Activated naive CD8-positive, alpha-beta T cell treated with anti-CD3 and anti-CD28 coated beads for 36 hours (primary cell): ENCODE results near the gene IL1R2. TPM values are rescaled to one million over a fixed set of nuclear protein-coding genes. Genes with fewer than 3 reads are reported as not detected.

ENCODE experiments used
- DNase-seq: peaks from one replicate; pipeline ENCODE4 v3.0.0; 2021
- H3K27ac Mint-ChIP-seq: one replicate; pipeline ENCODE4 v1.8.0; 2022; ENCODE audit warnings: mild to moderate bottlenecking, moderate library complexity, mixed read lengths
- H3K27me3 Mint-ChIP-seq: one replicate; pipeline ENCODE4 v1.8.0; 2022; ENCODE audit warnings: mild to moderate bottlenecking, mixed read lengths
- H3K36me3 Mint-ChIP-seq: one replicate; pipeline ENCODE4 v1.8.0; 2021; ENCODE audit warnings: mild to moderate bottlenecking, mixed read lengths
- H3K4me1 Mint-ChIP-seq: one replicate; pipeline ENCODE4 v1.8.0; 2021; ENCODE audit warnings: mixed read lengths
- H3K4me3 Mint-ChIP-seq: one replicate; pipeline ENCODE4 v1.8.0; 2022; ENCODE audit warnings: mild to moderate bottlenecking, moderate library complexity, mixed read lengths
- H3K9me3 Mint-ChIP-seq: one replicate; pipeline ENCODE4 v1.8.0; 2022; ENCODE audit warnings: mixed read lengths
- total RNA-seq, 2 experiments: library from RNA; stranded (reverse); gene quantifications; one replicate each; pipeline ENCODE4 v1.2.3, GENCODE V29; 2021

IL1R2 gene
- total RNA-seq, 2 experiments from 2014 or later: 0.21 to 0.28 TPM

- Mint-ChIP-seq H3K36me3 (no peaks in the 10 kb centered on the region), H3K27me3 (peaks cover 31% of the 10 kb centered on the region), H3K9me3 (no peaks in the 10 kb centered on the region), H3K4me3 (no peak overlapping the region), H3K27ac (no peak overlapping the region), H3K4me1 (peaks cover 13% of the 10 kb centered on the region)
- no peak for DNase-seq
These were observed 54.6 kb downstream of the IL1R2 start for GRCh38 chr2:102046135-102046986.

- peaks cover 5% of the 10 kb centered on the region for H3K4me1 Mint-ChIP-seq
- H3K4me3 Mint-ChIP-seq: no peak overlapping the region
- no peaks in the 10 kb centered on the region for H3K36me3 Mint-ChIP-seq
- H3K27me3 Mint-ChIP-seq: peaks cover 26% of the 10 kb centered on the region
- H3K27ac Mint-ChIP-seq: no peak overlapping the region
- DNase-seq: no peak
- H3K9me3 Mint-ChIP-seq: no peaks in the 10 kb centered on the region
These were observed 56.7 kb downstream of the IL1R2 start for GRCh38 chr2:102048465-102048864.

GRCh38 chr2:102049756-102050443 is 58.1 kb downstream of the IL1R2 start:
- Mint-ChIP-seq H3K9me3 (no peaks in the 10 kb centered on the region), H3K36me3 (no peaks in the 10 kb centered on the region), H3K4me1 (no peaks in the 10 kb centered on the region), H3K27me3 (peaks cover 23% of the 10 kb centered on the region), H3K4me3 (no peak overlapping the region), H3K27ac (no peak overlapping the region)
- no peak for DNase-seq

- no peaks in the 10 kb centered on the region for H3K4me1 Mint-ChIP-seq
- no peaks in the 10 kb centered on the region for H3K9me3 Mint-ChIP-seq
- H3K27ac Mint-ChIP-seq: no peak overlapping the region
- DNase-seq: no peak
- H3K27me3 Mint-ChIP-seq: peaks cover 17% of the 10 kb centered on the region
- H3K36me3 Mint-ChIP-seq: no peaks in the 10 kb centered on the region
- H3K4me3 Mint-ChIP-seq: no peak overlapping the region
These were observed 59.2 kb downstream of the IL1R2 start for GRCh38 chr2:102050854-102051391.

- Mint-ChIP-seq H3K27ac (no peak overlapping the region), H3K9me3 (no peaks in the 10 kb centered on the region)
- no peak for DNase-seq
These were observed 60.0 kb downstream of the IL1R2 start for GRCh38 chr2:102051692-102052277.

GRCh38 chr2:102052365-102052764 is 60.6 kb downstream of the IL1R2 start:
- DNase-seq: no peak
- H3K4me1 Mint-ChIP-seq: no peaks in the 10 kb centered on the region
- H3K9me3 Mint-ChIP-seq: no peaks in the 10 kb centered on the region

More at GRCh38 chr2:102051692-102052277, 60.0 kb downstream of the IL1R2 start:
- Mint-ChIP-seq H3K36me3 (no peaks in the 10 kb centered on the region), H3K27me3 (peaks cover 10% of the 10 kb centered on the region), H3K4me1 (no peaks in the 10 kb centered on the region), H3K4me3 (no peak overlapping the region)

GRCh38 chr2:102053096-102053495 is 61.3 kb downstream of the IL1R2 start:
- H3K36me3 Mint-ChIP-seq: no peaks in the 10 kb centered on the region
- no peaks in the 10 kb centered on the region for H3K9me3 Mint-ChIP-seq
- H3K4me1 Mint-ChIP-seq: peaks cover 4% of the 10 kb centered on the region
- no peak overlapping the region for H3K27ac Mint-ChIP-seq
- no peaks in the 10 kb centered on the region for H3K27me3 Mint-ChIP-seq
- no peak for DNase-seq
- H3K4me3 Mint-ChIP-seq: no peak overlapping the region

More at GRCh38 chr2:102052365-102052764, 60.6 kb downstream of the IL1R2 start:
- no peaks in the 10 kb centered on the region for H3K36me3 Mint-ChIP-seq
- no peak overlapping the region for H3K4me3 Mint-ChIP-seq
- peaks cover 4% of the 10 kb centered on the region for H3K27me3 Mint-ChIP-seq
- H3K27ac Mint-ChIP-seq: no peak overlapping the region

- Mint-ChIP-seq H3K27ac (no peak overlapping the region), H3K27me3 (no peaks in the 10 kb centered on the region), H3K4me3 (no peak overlapping the region), H3K9me3 (no peaks in the 10 kb centered on the region), H3K36me3 (no peaks in the 10 kb centered on the region), H3K4me1 (peaks cover 4% of the 10 kb centered on the region)
- no peak for DNase-seq
These were observed 63.7 kb downstream of the IL1R2 start for GRCh38 chr2:102055346-102055990.

- H3K36me3 Mint-ChIP-seq: no peaks in the 10 kb centered on the region
- no peaks in the 10 kb centered on the region for H3K27me3 Mint-ChIP-seq
- H3K27ac Mint-ChIP-seq: no peak overlapping the region
- no peaks in the 10 kb centered on the region for H3K9me3 Mint-ChIP-seq
- DNase-seq: no peak
- H3K4me1 Mint-ChIP-seq: peaks cover 4% of the 10 kb centered on the region
- H3K4me3 Mint-ChIP-seq: no peak overlapping the region
These were observed 64.4 kb downstream of the IL1R2 start for GRCh38 chr2:102056079-102056581.

- DNase-seq: no peak
- peaks cover 13% of the 10 kb centered on the region for H3K4me1 Mint-ChIP-seq
These were observed 65.9 kb downstream of the IL1R2 start for GRCh38 chr2:102057502-102058292.

GRCh38 chr2:102058293-102058833 is 66.6 kb downstream of the IL1R2 start:
- Mint-ChIP-seq H3K27me3 (no peaks in the 10 kb centered on the region), H3K9me3 (no peaks in the 10 kb centered on the region), H3K4me1 (peaks cover 19% of the 10 kb centered on the region), H3K27ac (no peak overlapping the region), H3K36me3 (no peaks in the 10 kb centered on the region), H3K4me3 (no peak overlapping the region)
- no peak for DNase-seq

More at GRCh38 chr2:102057502-102058292, 65.9 kb downstream of the IL1R2 start:
- H3K9me3 Mint-ChIP-seq: no peaks in the 10 kb centered on the region
- no peaks in the 10 kb centered on the region for H3K36me3 Mint-ChIP-seq
- no peak overlapping the region for H3K27ac Mint-ChIP-seq
- no peaks in the 10 kb centered on the region for H3K27me3 Mint-ChIP-seq
- H3K4me3 Mint-ChIP-seq: no peak overlapping the region

GRCh38 chr2:102059151-102059550 is 67.4 kb downstream of the IL1R2 start:
- Mint-ChIP-seq H3K4me3 (no peak overlapping the region), H3K27ac (no peak overlapping the region)

GRCh38 chr2:102060047-102060446 is 68.3 kb downstream of the IL1R2 start:
- H3K27ac Mint-ChIP-seq: no peak overlapping the region
- H3K4me1 Mint-ChIP-seq: peaks cover 22% of the 10 kb centered on the region
- no peak overlapping the region for H3K4me3 Mint-ChIP-seq
- no peaks in the 10 kb centered on the region for H3K9me3 Mint-ChIP-seq
- no peaks in the 10 kb centered on the region for H3K27me3 Mint-ChIP-seq
- DNase-seq: no peak
- no peaks in the 10 kb centered on the region for H3K36me3 Mint-ChIP-seq

More at GRCh38 chr2:102059151-102059550, 67.4 kb downstream of the IL1R2 start:
- no peak for DNase-seq
- Mint-ChIP-seq H3K9me3 (no peaks in the 10 kb centered on the region), H3K27me3 (no peaks in the 10 kb centered on the region), H3K4me1 (peaks cover 22% of the 10 kb centered on the region), H3K36me3 (no peaks in the 10 kb centered on the region)

- H3K27ac Mint-ChIP-seq: no peak overlapping the region
- H3K36me3 Mint-ChIP-seq: no peaks in the 10 kb centered on the region
- DNase-seq: no peak
- H3K27me3 Mint-ChIP-seq: no peaks in the 10 kb centered on the region
- no peaks in the 10 kb centered on the region for H3K9me3 Mint-ChIP-seq
- H3K4me3 Mint-ChIP-seq: no peak overlapping the region
- peaks cover 24% of the 10 kb centered on the region for H3K4me1 Mint-ChIP-seq
These were observed 69.0 kb downstream of the IL1R2 start for GRCh38 chr2:102060792-102061191.
